HEK293T (cell line): ENCODE data around the gene SLC25A13.

Experiments used
- ARNT ChIP-seq: fragments of 450-650 bp; IDR thresholded peaks from 2 replicates; pipeline ENCODE4 v1.6.1; 2017; ENCODE audit warnings: mild to moderate bottlenecking
- BHLHE40 ChIP-seq: fragments of 450-650 bp; IDR thresholded peaks from 2 replicates; pipeline ENCODE4 v1.6.1; 2016; ENCODE audit warnings: mild to moderate bottlenecking, moderate library complexity, borderline replicate concordance
- ELF4 ChIP-seq: fragments of 450-650 bp; IDR thresholded peaks from 2 replicates; pipeline ENCODE4 v1.6.1; 2017; ENCODE audit warnings: antibody characterized with exemption
- FOXA1 ChIP-seq: fragments of 450-650 bp; IDR thresholded peaks from 2 replicates; pipeline ENCODE4 v1.6.1; 2016; ENCODE audit warnings: mild to moderate bottlenecking
- L3MBTL2 ChIP-seq: fragments of 450-650 bp; conservative IDR thresholded peaks from 2 replicates; pipeline ENCODE4 v1.6.1; 2016; ENCODE audit warnings: mild to moderate bottlenecking
- PKNOX1 ChIP-seq: fragments of 450-650 bp; IDR thresholded peaks from 2 replicates; pipeline ENCODE4 v1.6.1; 2016
- SP1 ChIP-seq: fragments of 450-650 bp; IDR thresholded peaks from 2 replicates; pipeline ENCODE4 v1.6.1; 2017
- SUZ12 ChIP-seq: fragments of 450-650 bp; IDR thresholded peaks from 2 replicates; pipeline ENCODE4 v1.6.1; 2016; ENCODE audit warnings: mild to moderate bottlenecking
- ZNF384 ChIP-seq: fragments of 450-650 bp; IDR thresholded peaks from 2 replicates; pipeline ENCODE4 v1.6.1; 2016

DNA sequence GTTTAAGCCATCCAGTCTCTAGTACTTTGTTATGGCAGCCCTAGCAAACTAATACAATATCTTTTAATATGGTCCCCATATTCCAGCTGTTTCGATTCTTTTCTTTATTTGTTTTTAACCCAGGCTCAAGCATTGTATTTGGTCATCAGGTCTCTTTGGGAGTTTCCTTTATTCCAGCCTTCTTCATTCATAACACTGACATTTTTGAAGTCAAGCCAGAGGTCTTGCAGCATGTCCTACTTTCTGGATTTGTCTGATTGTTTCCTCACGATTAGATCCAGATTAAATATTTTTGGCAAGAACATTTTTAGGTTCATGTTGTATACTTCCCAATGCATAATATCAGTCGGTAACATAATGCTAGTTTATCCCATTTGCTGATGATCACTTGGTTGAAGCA lies 11.8 kb downstream of the SLC25A13 start:
- TF ChIP-seq PKNOX1 (no peak), ARNT (no peak), SP1 (no peak), ZNF384 (no peak), BHLHE40 (no peak), L3MBTL2 (no peak), FOXA1 (no peak), SUZ12 (no peak), ELF4 (no peak)
